ENCODE results near the gene PNMA6F.
"Not testable (repeated sequence)": the region's sequence is repeated elsewhere in the genome, so short reads cannot be mapped to it uniquely, and the experiment has no call there.

Gene PNMA6F

DNA sequence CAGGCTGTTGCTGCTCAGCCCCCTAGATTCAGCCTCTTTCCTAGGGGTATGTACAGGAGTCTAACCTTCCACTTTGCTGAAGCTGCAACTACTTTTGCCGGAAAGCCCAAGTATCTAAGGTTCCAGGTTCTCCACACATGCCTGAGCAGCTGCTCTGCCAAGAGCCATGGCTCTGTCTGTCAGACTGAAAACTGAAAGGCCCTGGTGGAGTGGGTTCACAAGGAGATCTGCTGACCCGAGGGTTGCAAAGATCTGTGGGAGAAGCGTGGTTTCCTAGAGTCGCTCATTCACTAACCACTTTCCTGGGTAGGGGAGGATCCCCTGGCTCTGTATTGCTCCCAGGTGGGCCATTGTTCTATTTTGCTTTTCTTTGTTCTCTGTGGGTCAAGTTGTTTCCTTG lies 6.0 kb upstream of the PNMA6F start:
- TF ChIP-seq, protein P1, sequence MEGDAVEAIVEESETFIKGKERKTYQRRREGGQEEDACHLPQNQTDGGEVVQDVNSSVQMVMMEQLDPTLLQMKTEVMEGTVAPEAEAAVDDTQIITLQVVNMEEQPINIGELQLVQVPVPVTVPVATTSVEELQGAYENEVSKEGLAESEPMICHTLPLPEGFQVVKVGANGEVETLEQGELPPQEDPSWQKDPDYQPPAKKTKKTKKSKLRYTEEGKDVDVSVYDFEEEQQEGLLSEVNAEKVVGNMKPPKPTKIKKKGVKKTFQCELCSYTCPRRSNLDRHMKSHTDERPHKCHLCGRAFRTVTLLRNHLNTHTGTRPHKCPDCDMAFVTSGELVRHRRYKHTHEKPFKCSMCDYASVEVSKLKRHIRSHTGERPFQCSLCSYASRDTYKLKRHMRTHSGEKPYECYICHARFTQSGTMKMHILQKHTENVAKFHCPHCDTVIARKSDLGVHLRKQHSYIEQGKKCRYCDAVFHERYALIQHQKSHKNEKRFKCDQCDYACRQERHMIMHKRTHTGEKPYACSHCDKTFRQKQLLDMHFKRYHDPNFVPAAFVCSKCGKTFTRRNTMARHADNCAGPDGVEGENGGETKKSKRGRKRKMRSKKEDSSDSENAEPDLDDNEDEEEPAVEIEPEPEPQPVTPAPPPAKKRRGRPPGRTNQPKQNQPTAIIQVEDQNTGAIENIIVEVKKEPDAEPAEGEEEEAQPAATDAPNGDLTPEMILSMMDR (IDR thresholded peaks at IDR 0.05; ENCODE audit: borderline replicate concordance, control extremely low read depth, extremely low read depth, insufficient read depth, missing control alignments), result no peak
- in situ Hi-C loops (cut with MboI; ENCODE audit: low sequenced_read_pairs, unreplicated experiment), result no loop called here
- no peak for DNase-seq (ENCODE audit: low spot score)

DNA sequence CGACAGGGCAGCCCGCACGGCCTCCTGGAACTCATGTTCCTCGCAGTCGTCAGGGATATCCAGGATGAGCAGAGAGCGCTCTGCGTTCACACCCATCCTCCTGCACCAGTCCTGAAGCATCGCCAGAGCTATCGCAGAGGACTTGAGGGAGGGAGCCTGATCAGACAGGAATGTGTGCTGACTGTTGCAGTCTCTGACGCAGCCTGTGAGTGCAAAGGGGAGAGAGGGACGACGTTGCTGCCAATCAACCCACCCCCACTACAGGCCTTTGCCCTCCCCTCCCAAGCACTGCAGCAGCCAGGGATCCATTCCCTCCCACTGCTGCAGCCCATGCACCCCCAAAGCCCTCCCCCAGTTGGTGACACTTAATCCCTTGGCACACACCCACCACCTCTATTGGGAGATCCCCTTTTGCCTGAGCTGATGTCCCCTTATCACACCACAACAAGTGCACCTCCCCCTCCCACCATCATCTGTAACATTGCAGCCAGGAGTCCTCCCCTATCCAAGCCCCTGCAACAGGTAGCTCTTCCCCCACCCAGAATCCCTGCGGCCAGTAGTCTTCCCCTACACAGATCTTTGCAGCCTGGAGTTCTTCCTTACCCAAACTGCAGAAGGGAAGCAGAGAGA lies 897 bp downstream of the PNMA6F start:
- no peak for DNase-seq (ENCODE audit: low spot score)
- TF ChIP-seq, protein P1 (IDR thresholded peaks at IDR 0.05; ENCODE audit: borderline replicate concordance, control extremely low read depth, extremely low read depth, insufficient read depth, missing control alignments), result no peak
- in situ Hi-C loops (cut with MboI; ENCODE audit: low sequenced_read_pairs, unreplicated experiment), result no loop called here

DNA sequence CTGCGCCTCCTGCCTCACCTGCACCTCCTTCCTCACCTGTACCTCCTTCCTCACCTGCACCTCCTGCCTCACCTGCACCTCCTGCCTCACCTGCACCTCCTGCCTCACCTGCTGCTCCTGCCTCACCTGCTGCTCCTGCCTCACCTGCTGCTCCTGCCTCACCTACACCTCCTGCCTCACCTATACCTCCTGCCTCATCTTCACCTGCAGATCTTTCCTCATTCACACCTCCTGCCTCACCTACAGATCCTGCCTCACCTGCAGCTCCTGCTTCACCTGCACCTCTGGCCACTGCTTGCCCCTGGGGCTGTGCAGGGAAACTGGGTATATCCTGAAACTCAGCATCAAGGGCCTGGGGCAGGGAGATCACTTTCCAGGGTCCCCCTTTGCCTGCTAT lies 1.5 kb downstream of the PNMA6F start:
- in situ Hi-C loops (cut with MboI; ENCODE audit: low sequenced_read_pairs, unreplicated experiment); DNase-seq (ENCODE audit: low spot score): not testable (repeated sequence)

DNA sequence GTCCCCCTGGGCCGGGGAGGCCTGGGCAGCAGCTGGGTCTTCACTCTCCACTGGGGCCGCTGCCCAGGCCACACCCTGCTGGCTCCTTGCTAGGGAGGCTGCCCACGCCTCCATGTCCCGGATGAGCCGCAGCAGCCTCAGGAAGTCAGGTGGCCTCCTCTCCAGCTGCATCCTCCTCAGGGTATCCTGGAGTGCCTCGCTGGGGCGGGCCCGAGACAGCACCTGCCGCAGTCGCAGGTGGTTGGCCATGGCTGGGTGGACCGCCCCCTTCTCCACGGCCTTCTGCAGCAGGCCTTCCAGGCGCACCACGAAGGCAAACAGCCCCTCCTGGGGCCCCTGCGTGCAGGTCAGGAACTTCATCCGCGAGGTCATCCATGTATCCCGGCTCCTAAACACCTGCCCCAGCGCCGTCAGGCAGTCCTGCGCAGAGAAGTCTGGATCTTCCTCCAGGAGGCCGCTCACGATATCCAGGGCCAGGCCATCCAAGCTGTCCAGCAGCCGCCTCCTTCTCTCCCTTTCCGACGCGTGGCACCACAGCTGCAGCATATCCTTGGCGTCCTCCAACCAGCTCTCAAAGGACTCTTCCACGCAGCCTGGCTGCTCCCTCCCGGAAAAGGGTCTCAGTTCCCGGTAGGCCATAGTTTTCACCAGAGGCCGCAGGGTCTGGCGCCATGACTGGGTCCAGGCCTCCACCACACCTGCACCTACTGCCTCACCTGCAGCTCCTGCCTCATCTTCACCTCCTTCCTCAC lies 2.1 kb downstream of the PNMA6F start:
- DNase-seq (ENCODE audit: low spot score), result no peak
- in situ Hi-C loops (cut with MboI; ENCODE audit: low sequenced_read_pairs, unreplicated experiment), result no loop called here
- TF ChIP-seq, protein P1 (IDR thresholded peaks at IDR 0.05; ENCODE audit: borderline replicate concordance, control extremely low read depth, extremely low read depth, insufficient read depth, missing control alignments), result no peak

DNA sequence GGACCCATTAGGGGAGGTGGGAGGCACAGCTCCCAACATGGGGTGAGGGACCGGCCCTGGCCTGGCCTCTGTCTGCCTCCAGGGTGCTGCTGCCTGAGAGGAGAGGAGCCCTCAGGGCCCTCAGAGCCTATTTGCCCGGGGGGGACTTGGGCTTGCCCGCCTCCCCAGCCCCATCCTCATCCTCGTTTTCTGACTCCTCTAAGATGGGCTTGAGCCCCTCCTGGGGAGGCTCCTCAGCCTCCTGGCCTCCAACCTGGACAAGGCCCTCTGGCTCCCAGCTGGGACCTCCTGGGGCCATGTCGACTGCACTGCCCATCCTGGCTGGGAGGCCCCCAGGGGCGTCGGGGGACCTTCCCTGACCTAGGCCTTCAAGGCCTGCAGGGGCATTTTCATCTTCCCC lies 2.8 kb downstream of the PNMA6F start:
- no peak for DNase-seq (ENCODE audit: low spot score)
- TF ChIP-seq, protein P1 (IDR thresholded peaks at IDR 0.05; ENCODE audit: borderline replicate concordance, control extremely low read depth, extremely low read depth, insufficient read depth, missing control alignments), result no peak
- in situ Hi-C loops (cut with MboI; ENCODE audit: low sequenced_read_pairs, unreplicated experiment), result no loop called here

DNA sequence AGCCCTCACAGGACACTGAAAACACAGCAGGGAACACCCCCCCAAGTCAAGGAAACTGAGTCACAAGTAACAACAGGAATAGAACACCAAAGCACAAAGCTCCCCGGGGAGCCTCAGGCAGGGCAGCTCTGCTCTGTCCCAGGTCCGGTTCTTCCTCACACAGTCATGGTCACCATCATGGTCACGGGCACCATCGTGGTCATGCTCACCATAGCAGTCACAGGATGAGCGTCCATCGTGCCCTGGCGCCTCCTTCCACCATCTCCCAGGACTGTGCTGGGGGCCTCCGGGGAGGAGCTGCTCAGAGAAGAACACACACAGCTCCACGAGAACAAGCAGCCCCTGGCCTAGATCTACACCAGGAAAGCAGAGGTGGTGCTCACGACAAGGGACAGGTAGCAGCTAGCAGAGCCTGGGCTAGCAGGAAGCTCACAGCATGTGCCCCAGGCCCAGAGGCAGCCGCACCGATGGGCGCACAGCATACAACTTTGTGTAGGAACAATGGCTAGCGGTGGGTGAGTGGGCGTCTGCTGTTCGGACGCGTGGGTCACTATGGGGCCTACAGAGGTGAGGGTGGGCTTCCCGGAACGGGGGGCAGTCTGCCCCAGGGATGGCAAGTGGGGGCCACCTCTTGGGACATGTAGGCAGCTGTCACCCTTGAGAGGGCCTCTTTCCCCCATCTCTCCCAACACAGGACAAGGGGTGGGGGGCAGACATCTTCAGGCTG lies 3.4 kb downstream of the PNMA6F start:
- DNase-seq (ENCODE audit: low spot score), result no peak
- in situ Hi-C loops (cut with MboI; ENCODE audit: low sequenced_read_pairs, unreplicated experiment), result no loop called here
- TF ChIP-seq, protein P1 (IDR thresholded peaks at IDR 0.05; ENCODE audit: borderline replicate concordance, control extremely low read depth, extremely low read depth, insufficient read depth, missing control alignments), result no peak

DNA sequence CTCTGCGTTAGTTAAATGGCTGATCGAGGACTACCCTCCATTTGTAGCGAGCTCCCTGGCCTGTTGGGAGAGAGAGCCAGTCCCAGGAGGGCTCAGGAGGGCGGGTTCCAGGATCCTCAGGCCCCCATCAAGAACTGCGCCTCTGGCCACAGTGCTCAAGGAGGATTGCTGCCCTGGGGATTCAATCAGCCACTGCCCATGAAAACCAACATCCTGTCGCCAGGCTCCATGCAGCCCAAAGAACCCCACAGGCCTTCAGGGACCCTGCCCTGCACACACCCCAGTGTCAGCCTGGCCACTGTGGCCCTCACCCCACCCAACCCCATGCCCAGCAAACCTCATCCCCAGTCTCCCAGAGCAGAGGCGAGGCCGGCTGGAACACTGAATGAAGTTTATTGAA lies 4.3 kb downstream of the PNMA6F start:
- no peak for DNase-seq (ENCODE audit: low spot score)
- in situ Hi-C loops (cut with MboI; ENCODE audit: low sequenced_read_pairs, unreplicated experiment), result no loop called here
- TF ChIP-seq, protein P1 (IDR thresholded peaks at IDR 0.05; ENCODE audit: borderline replicate concordance, control extremely low read depth, extremely low read depth, insufficient read depth, missing control alignments), result no peak

Measured in GM13976 (cell line).